ENCODE results near the gene ZNF865.

DNA sequence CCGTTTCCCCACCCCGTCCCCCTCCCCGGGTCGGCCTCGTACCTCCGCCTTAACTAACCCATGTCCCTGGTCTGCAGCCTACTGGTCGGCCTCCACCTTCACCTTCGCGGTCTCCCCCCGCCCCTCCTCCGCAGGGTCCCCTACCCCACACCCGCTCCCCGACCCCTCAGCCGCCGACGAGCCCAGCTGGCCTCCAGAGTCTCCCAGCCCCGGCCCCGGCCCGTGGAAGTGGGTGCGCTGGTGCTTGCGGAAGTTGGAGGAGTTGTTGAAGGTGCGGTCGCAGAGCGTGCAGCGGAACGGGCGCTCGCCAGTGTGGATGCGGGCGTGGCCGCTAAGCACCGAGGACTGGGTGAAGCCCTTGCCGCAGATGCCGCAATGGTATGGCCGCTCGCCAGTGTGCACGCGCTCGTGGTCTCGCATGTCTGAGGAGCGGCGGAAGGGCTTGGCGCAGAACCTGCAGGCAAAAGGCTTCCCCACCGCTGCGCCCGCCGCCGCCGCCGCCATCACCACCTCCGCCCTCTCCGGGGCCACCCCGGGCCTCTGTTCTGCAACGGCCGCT lies 16.3 kb downstream of the ZNF865 start:
- TF ChIP-seq, protein P1, sequence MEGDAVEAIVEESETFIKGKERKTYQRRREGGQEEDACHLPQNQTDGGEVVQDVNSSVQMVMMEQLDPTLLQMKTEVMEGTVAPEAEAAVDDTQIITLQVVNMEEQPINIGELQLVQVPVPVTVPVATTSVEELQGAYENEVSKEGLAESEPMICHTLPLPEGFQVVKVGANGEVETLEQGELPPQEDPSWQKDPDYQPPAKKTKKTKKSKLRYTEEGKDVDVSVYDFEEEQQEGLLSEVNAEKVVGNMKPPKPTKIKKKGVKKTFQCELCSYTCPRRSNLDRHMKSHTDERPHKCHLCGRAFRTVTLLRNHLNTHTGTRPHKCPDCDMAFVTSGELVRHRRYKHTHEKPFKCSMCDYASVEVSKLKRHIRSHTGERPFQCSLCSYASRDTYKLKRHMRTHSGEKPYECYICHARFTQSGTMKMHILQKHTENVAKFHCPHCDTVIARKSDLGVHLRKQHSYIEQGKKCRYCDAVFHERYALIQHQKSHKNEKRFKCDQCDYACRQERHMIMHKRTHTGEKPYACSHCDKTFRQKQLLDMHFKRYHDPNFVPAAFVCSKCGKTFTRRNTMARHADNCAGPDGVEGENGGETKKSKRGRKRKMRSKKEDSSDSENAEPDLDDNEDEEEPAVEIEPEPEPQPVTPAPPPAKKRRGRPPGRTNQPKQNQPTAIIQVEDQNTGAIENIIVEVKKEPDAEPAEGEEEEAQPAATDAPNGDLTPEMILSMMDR (conservative IDR thresholded peaks at IDR 0.05; ENCODE audit: low read length), result no peak
- no peak for TF ChIP-seq EZH2phosphoT487 (IDR thresholded peaks at IDR 0.05; ENCODE audit: borderline replicate concordance, low read depth, low read length)

All from OCI-LY7 (cell line).